NB4 (cell line): ENCODE data around the gene TPO.

Experiments used
- CTCF ChIP-seq: IDR thresholded peaks from one replicate; pipeline ENCODE4 v1.5.1; 2012; ENCODE audit warnings: low read depth, low read length
- POLR2A ChIP-seq: IDR thresholded peaks from 2 replicates; pipeline ENCODE4 v1.6.1; 2011; ENCODE audit warnings: mild to moderate bottlenecking; ENCODE audit not compliant: insufficient read length; ENCODE audit errors: extremely low read depth
- TF ChIP-seq, protein P1 (sequence below): IDR thresholded peaks from 2 replicates; pipeline ENCODE4 v1.6.1; 2011; ENCODE audit warnings: low read depth, low read length

DNA sequence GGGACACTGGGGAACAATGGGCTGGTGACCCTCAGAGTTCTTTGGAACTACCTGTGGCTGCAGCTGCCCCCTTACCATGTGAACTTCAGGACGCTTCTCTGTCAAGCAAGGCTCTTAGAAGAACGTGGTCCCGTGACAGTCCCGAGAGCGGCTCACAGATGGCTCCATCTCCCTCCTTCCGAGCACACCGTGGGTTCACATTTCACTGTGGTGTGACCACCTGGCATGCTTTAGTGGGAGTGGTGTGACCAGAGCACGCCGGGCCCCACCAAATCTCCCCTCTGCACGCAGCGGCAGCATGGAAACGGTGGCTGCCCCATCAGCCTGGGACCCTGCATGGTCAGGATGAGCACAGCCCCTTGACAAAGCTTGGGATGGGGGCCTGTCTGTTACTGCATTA, 9.7 kb upstream of the TPO start:
- TF ChIP-seq CTCF, result no peak
- TF ChIP-seq, protein P1, sequence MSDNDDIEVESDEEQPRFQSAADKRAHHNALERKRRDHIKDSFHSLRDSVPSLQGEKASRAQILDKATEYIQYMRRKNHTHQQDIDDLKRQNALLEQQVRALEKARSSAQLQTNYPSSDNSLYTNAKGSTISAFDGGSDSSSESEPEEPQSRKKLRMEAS, result no peak
- no peak for TF ChIP-seq POLR2A
